GM18498 (cell line): ENCODE results near the gene BTBD6.

Source experiments
- ATAC-seq: cut with Tn5 transposase; IDR thresholded peaks from one replicate; pipeline ENCODE4 v1.9.1; 2021; ENCODE audit warnings: mild to moderate bottlenecking, moderate library complexity; ENCODE audit not compliant: unreplicated experiment

BTBD6 gene

GRCh38 chr14:105211086-105211757 lies 37.1 kb upstream of the BTBD6 start:
- ATAC-seq, result no peak

- no peak for ATAC-seq
These were observed 36.6 kb upstream of the BTBD6 start for GRCh38 chr14:105211758-105212089.

- no peak for ATAC-seq
These were observed 35.6 kb upstream of the BTBD6 start for GRCh38 chr14:105212541-105213300.

GRCh38 chr14:105213361-105213760 lies 35.0 kb upstream of the BTBD6 start:
- no peak for ATAC-seq

GRCh38 chr14:105214324-105214915 lies 33.9 kb upstream of the BTBD6 start:
- no peak for ATAC-seq

GRCh38 chr14:105215602-105216001 lies 32.7 kb upstream of the BTBD6 start:
- no peak for ATAC-seq

GRCh38 chr14:105216490-105217247 lies 31.7 kb upstream of the BTBD6 start:
- no peak for ATAC-seq

- no peak for ATAC-seq
These were observed 30.6 kb upstream of the BTBD6 start for GRCh38 chr14:105217774-105218173.

- ATAC-seq, result no peak
These were observed 29.7 kb upstream of the BTBD6 start for GRCh38 chr14:105218611-105219010.

- no peak for ATAC-seq
These were observed 29.2 kb upstream of the BTBD6 start for GRCh38 chr14:105219043-105219612.

- ATAC-seq, result no peak
These were observed 28.6 kb upstream of the BTBD6 start for GRCh38 chr14:105219753-105220152.

GRCh38 chr14:105220699-105221597 lies 27.4 kb upstream of the BTBD6 start:
- ATAC-seq, result no peak

GRCh38 chr14:105221598-105222178 lies 26.6 kb upstream of the BTBD6 start:
- no peak for ATAC-seq

- no peak for ATAC-seq
These were observed 25.1 kb upstream of the BTBD6 start for GRCh38 chr14:105223260-105223659.

- ATAC-seq, result no peak
These were observed 24.4 kb upstream of the BTBD6 start for GRCh38 chr14:105223770-105224544.

GRCh38 chr14:105224845-105225570 lies 23.3 kb upstream of the BTBD6 start:
- ATAC-seq, result no peak

GRCh38 chr14:105226198-105226597 lies 22.1 kb upstream of the BTBD6 start:
- no peak for ATAC-seq

- no peak for ATAC-seq
These were observed 21.0 kb upstream of the BTBD6 start for GRCh38 chr14:105227346-105227745.
